GDM1 (cell line): ENCODE results near the gene FBXW7.
"Not testable (repeated sequence)": the region's sequence is repeated elsewhere in the genome, so short reads cannot be mapped to it uniquely, and the experiment has no call there.

Experiments
- DNase-seq: peaks from one replicate; lab custom pipeline; 2025; lab: John Stamatoyannopoulos, UW

FBXW7 gene

GRCh38 chr4:152535903-152536544 is at the start of gene FBXW7:
FBXW7 (minus strand) TSS chr4:152536092; CDS start chr4:152411803, 124,289 bp downstream.
- DNase-seq: peak; percentile 99

- no peak for DNase-seq
Measured at GRCh38 chr4:152585023-152585441, 49.1 kb upstream of the FBXW7 start.

- DNase-seq: no peak
Measured at GRCh38 chr4:152581536-152582160, 45.8 kb upstream of the FBXW7 start.

GRCh38 chr4:152579916-152580315 is 44.0 kb upstream of the FBXW7 start:
- DNase-seq: no peak

- no peak for DNase-seq
Measured at GRCh38 chr4:152579107-152579764, 43.3 kb upstream of the FBXW7 start.

- DNase-seq: no peak
Measured at GRCh38 chr4:152578670-152579069, 42.8 kb upstream of the FBXW7 start.

- no peak for DNase-seq
Measured at GRCh38 chr4:152577708-152578396, 42.0 kb upstream of the FBXW7 start.

GRCh38 chr4:152575533-152575932 is 39.6 kb upstream of the FBXW7 start:
- DNase-seq: no peak

- DNase-seq: no peak
Measured at GRCh38 chr4:152573861-152574260, 38.0 kb upstream of the FBXW7 start.

GRCh38 chr4:152572417-152573086 is 36.7 kb upstream of the FBXW7 start:
- no peak for DNase-seq

- DNase-seq: no peak
Measured at GRCh38 chr4:152571770-152572169, 35.9 kb upstream of the FBXW7 start.

- DNase-seq: no peak
Measured at GRCh38 chr4:152571296-152571695, 35.4 kb upstream of the FBXW7 start.

GRCh38 chr4:152565333-152565732 is 29.4 kb upstream of the FBXW7 start:
- DNase-seq: no peak

GRCh38 chr4:152564336-152564735 is 28.4 kb upstream of the FBXW7 start:
- DNase-seq: no peak

GRCh38 chr4:152563209-152563608 is 27.3 kb upstream of the FBXW7 start:
- DNase-seq: no peak

GRCh38 chr4:152559641-152560040 is 23.7 kb upstream of the FBXW7 start:
- DNase-seq: no peak

GRCh38 chr4:152558396-152558795 is 22.5 kb upstream of the FBXW7 start:
- DNase-seq: no peak

GRCh38 chr4:152556834-152557233 is 20.9 kb upstream of the FBXW7 start:
- DNase-seq: no peak

GRCh38 chr4:152556283-152556682 is 20.4 kb upstream of the FBXW7 start:
- DNase-seq: no peak

- DNase-seq: no peak
Measured at GRCh38 chr4:152554742-152555141, 18.9 kb upstream of the FBXW7 start.

GRCh38 chr4:152550687-152551086 is 14.8 kb upstream of the FBXW7 start:
- DNase-seq: not testable (repeated sequence)

- DNase-seq: no peak
Measured at GRCh38 chr4:152545088-152545487, 9.2 kb upstream of the FBXW7 start.
